ENCODE results near the gene PIK3R3. TPM values are rescaled to one million over a fixed set of nuclear protein-coding genes. Genes with fewer than 3 reads are reported as not detected.
"Not testable (repeated sequence)": the region's sequence is repeated elsewhere in the genome, so short reads cannot be mapped to it uniquely, and the experiment has no call there.

Gene PIK3R3
- total RNA-seq, 3 donors from 2014 or later, result 17.9 to 80.3 (median 46.8) TPM

GRCh38 chr1:46096269-46097148 lies 35.9 kb downstream of the PIK3R3 start:
- intact Hi-C loops (cut with DNase I; ENCODE audit: low total_unique reads), result no loop called here
- no peaks in the 10 kb centered on the region for H3K36me3 ChIP-seq
- H3K27me3 ChIP-seq, result no peaks in the 10 kb centered on the region
- H3K4me3 ChIP-seq, result no peak overlapping the region
- no peaks in the 10 kb centered on the region for H3K4me1 ChIP-seq
- no peak for DNase-seq (ENCODE audit: low spot score in 2 of 2)
- H3K9me3 ChIP-seq, result peaks cover 0 to 9% of the 10 kb centered on the region in 2 donors
- no peak overlapping the region for H3K27ac ChIP-seq
- no peak for TF ChIP-seq POLR2AphosphoS5 (IDR thresholded peaks at IDR 0.05)
- no peak for TF ChIP-seq POLR2A (IDR thresholded peaks at IDR 0.05)
- TF ChIP-seq, protein P1, sequence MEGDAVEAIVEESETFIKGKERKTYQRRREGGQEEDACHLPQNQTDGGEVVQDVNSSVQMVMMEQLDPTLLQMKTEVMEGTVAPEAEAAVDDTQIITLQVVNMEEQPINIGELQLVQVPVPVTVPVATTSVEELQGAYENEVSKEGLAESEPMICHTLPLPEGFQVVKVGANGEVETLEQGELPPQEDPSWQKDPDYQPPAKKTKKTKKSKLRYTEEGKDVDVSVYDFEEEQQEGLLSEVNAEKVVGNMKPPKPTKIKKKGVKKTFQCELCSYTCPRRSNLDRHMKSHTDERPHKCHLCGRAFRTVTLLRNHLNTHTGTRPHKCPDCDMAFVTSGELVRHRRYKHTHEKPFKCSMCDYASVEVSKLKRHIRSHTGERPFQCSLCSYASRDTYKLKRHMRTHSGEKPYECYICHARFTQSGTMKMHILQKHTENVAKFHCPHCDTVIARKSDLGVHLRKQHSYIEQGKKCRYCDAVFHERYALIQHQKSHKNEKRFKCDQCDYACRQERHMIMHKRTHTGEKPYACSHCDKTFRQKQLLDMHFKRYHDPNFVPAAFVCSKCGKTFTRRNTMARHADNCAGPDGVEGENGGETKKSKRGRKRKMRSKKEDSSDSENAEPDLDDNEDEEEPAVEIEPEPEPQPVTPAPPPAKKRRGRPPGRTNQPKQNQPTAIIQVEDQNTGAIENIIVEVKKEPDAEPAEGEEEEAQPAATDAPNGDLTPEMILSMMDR (IDR thresholded peaks at IDR 0.05), result no peak

GRCh38 chr1:46095110-46095509 lies 37.3 kb downstream of the PIK3R3 start:
- DNase-seq (ENCODE audit: low spot score in 2 of 2); intact Hi-C loops (cut with DNase I; ENCODE audit: low total_unique reads): not testable (repeated sequence)

DNA sequence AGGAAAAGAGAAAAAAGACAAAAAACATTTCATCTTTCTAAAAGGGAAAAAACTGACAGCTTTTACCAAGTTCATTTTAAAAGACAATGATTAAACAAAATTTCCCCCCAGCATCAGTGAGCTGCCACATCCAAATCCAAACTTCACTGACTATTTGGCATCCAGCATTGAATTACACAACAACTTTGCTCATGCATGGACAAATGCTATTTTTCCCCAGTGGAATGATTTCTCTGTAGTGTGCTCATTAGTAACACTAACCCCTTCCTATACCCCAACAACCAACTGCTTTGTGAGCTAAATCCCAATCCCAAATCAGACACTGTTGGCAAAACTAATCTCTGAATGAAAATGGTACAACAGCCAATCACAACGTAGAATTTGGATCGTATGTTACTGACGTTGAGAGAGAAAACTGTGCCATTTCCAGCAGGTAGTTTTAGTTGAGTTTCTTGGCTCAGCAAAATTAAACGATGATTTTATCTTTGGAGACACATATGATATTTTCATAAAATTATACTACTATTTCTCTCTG lies 37.9 kb downstream of the PIK3R3 start:
- Histone ChIP-seq H3K4me1 (no peaks in the 10 kb centered on the region), H3K27me3 (no peaks in the 10 kb centered on the region), H3K9me3 (peaks cover 0 to 6% of the 10 kb centered on the region in 2 donors), H3K4me3 (no peak overlapping the region), H3K36me3 (no peaks in the 10 kb centered on the region), H3K27ac (no peak overlapping the region)
- TF ChIP-seq, protein P1 (IDR thresholded peaks at IDR 0.05), result no peak
- no peak for TF ChIP-seq POLR2AphosphoS5 (IDR thresholded peaks at IDR 0.05)
- no peak for TF ChIP-seq POLR2A (IDR thresholded peaks at IDR 0.05)
- intact Hi-C loops (cut with DNase I; ENCODE audit: low total_unique reads), result no loop called here
- no peak for DNase-seq (ENCODE audit: low spot score in 2 of 2)

More at GRCh38 chr1:46095110-46095509, 37.3 kb downstream of the PIK3R3 start:
- not testable (repeated sequence) for H3K27me3 ChIP-seq, H3K36me3 ChIP-seq, H3K4me1 ChIP-seq, H3K9me3 ChIP-seq, H3K4me3 ChIP-seq, H3K27ac ChIP-seq

GRCh38 chr1:46093832-46094231 lies 38.6 kb downstream of the PIK3R3 start:
- H3K4me3 ChIP-seq; H3K4me1 ChIP-seq; H3K27ac ChIP-seq; H3K36me3 ChIP-seq; H3K27me3 ChIP-seq; DNase-seq (ENCODE audit: low spot score in 2 of 2); intact Hi-C loops (cut with DNase I; ENCODE audit: low total_unique reads); H3K9me3 ChIP-seq: not testable (repeated sequence)

DNA sequence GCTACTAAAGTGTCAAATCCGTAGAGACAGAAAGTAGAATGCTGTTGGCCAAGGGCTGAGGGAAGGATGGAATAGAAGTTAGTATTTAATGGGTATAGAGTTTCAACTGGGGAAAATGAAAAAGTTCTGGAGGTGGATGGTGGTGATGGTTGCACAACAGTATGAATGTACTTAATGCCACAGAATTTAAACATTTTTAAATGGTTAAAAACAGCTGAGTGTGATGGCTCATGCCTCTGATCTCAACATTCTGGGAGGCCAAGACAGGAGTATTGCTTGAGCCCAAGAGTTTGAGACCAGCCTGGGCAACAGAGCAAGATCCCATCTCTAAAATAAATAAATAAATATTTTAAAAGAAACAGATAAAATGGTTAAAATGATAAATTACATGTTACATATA lies 44.5 kb downstream of the PIK3R3 start:
- no peaks in the 10 kb centered on the region for H3K4me1 ChIP-seq

DNA sequence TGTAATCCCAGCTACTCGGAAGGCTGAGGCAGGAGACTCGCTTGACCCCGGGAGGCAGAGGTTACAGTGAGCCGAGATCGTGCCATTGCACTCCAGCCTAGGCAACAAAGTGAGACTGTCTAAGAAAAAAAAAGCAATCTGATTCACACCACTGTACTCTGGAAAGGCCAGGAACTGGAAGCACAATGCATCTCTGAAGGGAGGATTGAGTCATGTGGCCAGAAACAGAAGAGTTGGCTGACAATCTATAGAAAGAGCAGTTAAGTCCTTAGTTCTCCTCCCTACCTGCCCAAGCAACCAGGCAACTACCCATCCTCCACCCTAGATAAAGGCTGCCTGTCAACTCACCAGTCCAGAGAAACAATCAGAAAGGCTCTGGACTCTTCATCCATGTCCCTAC lies 45.9 kb downstream of the PIK3R3 start:
- no peak overlapping the region for H3K27ac ChIP-seq
- H3K36me3 ChIP-seq, result no peaks in the 10 kb centered on the region
- no peaks in the 10 kb centered on the region for H3K9me3 ChIP-seq
- H3K4me1 ChIP-seq, result no peaks in the 10 kb centered on the region
- intact Hi-C loops (cut with DNase I; ENCODE audit: low total_unique reads), result no loop called here
- no peak for DNase-seq (ENCODE audit: low spot score in 2 of 2)
- no peak overlapping the region for H3K4me3 ChIP-seq
- H3K27me3 ChIP-seq, result no peaks in the 10 kb centered on the region
- TF ChIP-seq, protein P1 (IDR thresholded peaks at IDR 0.05), result no peak
- TF ChIP-seq POLR2A (IDR thresholded peaks at IDR 0.05), result no peak
- TF ChIP-seq POLR2AphosphoS5 (IDR thresholded peaks at IDR 0.05), result no peak

More for the DNA sequence above, 44.5 kb downstream of the PIK3R3 start:
- no peak for TF ChIP-seq POLR2AphosphoS5 (IDR thresholded peaks at IDR 0.05)
- no peak for TF ChIP-seq POLR2A (IDR thresholded peaks at IDR 0.05)
- TF ChIP-seq, protein P1 (IDR thresholded peaks at IDR 0.05), result no peak
- intact Hi-C loops (cut with DNase I; ENCODE audit: low total_unique reads), result no loop called here
- no peak overlapping the region for H3K4me3 ChIP-seq
- no peak for DNase-seq (ENCODE audit: low spot score in 2 of 2)
- H3K36me3 ChIP-seq, result no peaks in the 10 kb centered on the region
- H3K9me3 ChIP-seq, result no peaks in the 10 kb centered on the region
- no peaks in the 10 kb centered on the region for H3K27me3 ChIP-seq
- H3K27ac ChIP-seq, result no peak overlapping the region
